Measurements from ENCODE around the gene PAXX. TPM values are rescaled to one million over a fixed set of nuclear protein-coding genes. Genes with fewer than 3 reads are reported as not detected.

PAXX gene
- total and polyA plus RNA-seq, 9 of the 15 experiments (the other 6 are each of a cell fraction or from before 2014, with no cell fraction given) = 1.2 to 175 (median 38.5) TPM

GRCh38 chr9:137008312-137008711 lies 16.1 kb downstream of the PAXX start (continued):
- TF ChIP-seq CHAMP1 (IDR thresholded peaks at IDR 0.05) (no peak), PML (IDR thresholded peaks at IDR 0.05; ENCODE audit: low read length) (no peak)

GRCh38 chr9:137009217-137009616 lies 17.0 kb downstream of the PAXX start:
- H3K9ac ChIP-seq (ENCODE audit: insufficient read depth in 1 of 2, low read depth in 2 of 2, low read length in 2 of 2) = no peak overlapping the region
- ATAC-seq = no peak
- intact Hi-C loops (cut with micrococcal nuclease) (no loop called here), in situ Hi-C loops (cut with MboI) (no loop called here)
- WGBS (ENCODE audit: insufficient coverage, low coverage, missing lambda C conversion rate) = 72% methylated on average over 11 of the region's 18 CpGs
- H3K27me3 ChIP-seq (ENCODE audit: control insufficient read depth in 2 of 2, insufficient read depth in 2 of 2, low read length in 2 of 2) = no peaks in the 10 kb centered on the region
- H3K4me2 ChIP-seq (ENCODE audit: insufficient read depth, low read length) = no peak overlapping the region
- H3K4me1 ChIP-seq (replicated peaks in 1 of 2; ENCODE audit: control insufficient read depth in 2 of 2, insufficient read depth in 2 of 2, low read length in 2 of 2) = peaks cover 0 to 72% of the 10 kb centered on the region in 2 experiments; a peak in 2 of 5 replicates
- no peaks in the 10 kb centered on the region for H3K36me3 ChIP-seq (ENCODE audit: control insufficient read depth, insufficient read depth, low read length)
- no peak overlapping the region for H2AFZ ChIP-seq (ENCODE audit: low read depth, low read length)
- no peak for FAIRE-seq
- 0 out of 2 replicates have a peak, but pooled peaks cover 1% of the 10 kb centered on the region for H3K9me3 ChIP-seq (replicated peaks; ENCODE audit: control insufficient read depth, insufficient read depth, low read depth, low read length)
- BruUV-seq (replicated peaks) = no TSS peak
- CTCF ChIA-PET (ENCODE audit: low intra/inter-chr PET ratio) = no interaction called here
- no peaks in the 10 kb centered on the region for H3K79me2 ChIP-seq (ENCODE audit: control insufficient read depth, insufficient read depth, low read length)
- no peak overlapping the region for H3K27ac ChIP-seq (ENCODE audit: extremely low read depth, low read depth, low read length)
- H3K4me3 ChIP-seq = no peak overlapping the region
- no peak for DNase-seq (ENCODE audit: extremely low read depth in 1 of 4, low spot score in 3 of 4)
- H3K9me1 ChIP-seq (ENCODE audit: control insufficient read depth, insufficient read depth, low read length) = no peaks in the 10 kb centered on the region
- H4K20me1 ChIP-seq (replicated peaks; ENCODE audit: control insufficient read depth, insufficient read depth, low read length) = no peaks in the 10 kb centered on the region
- POLR2A ChIA-PET = no interaction called here
- TF ChIP-seq YY1 (IDR thresholded peaks at IDR 0.05; ENCODE audit: borderline replicate concordance in 1 of 3, control insufficient read depth in 1 of 3, extremely low read depth in 1 of 3, insufficient read depth in 3 of 3, insufficient read length in 1 of 3, insufficient replicate concordance in 2 of 3, low read depth in 1 of 3, low read length in 2 of 3) (no peak), BDP1 (IDR thresholded peaks at IDR 0.05; ENCODE audit: insufficient read depth, insufficient read length) (no peak), ZNF436 (CRISPR knock-in tag; IDR thresholded peaks at IDR 0.05) (no peak), HEY1 (CRISPR knock-in tag; IDR thresholded peaks at IDR 0.05; ENCODE audit: borderline replicate concordance) (no peak), CBX3 (IDR thresholded peaks at IDR 0.05; ENCODE audit: borderline replicate concordance in 1 of 2, low read length in 2 of 2) (no peak), HDAC2 (IDR thresholded peaks at IDR 0.05) (no peak), ZNF232 (CRISPR knock-in tag; IDR thresholded peaks at IDR 0.05) (no peak), TAF1 (IDR thresholded peaks at IDR 0.05; ENCODE audit: control insufficient read depth, extremely low read depth, insufficient read depth, low read length, severe bottlenecking) (no peak), FOXJ3 (CRISPR knock-in tag; IDR thresholded peaks at IDR 0.05) (no peak), CREB5 (CRISPR knock-in tag; IDR thresholded peaks at IDR 0.05) (no peak), TFAP4 (CRISPR knock-in tag; IDR thresholded peaks at IDR 0.05; ENCODE audit: borderline replicate concordance) (no peak), C11orf30 (IDR thresholded peaks at IDR 0.05; ENCODE audit: low read depth) (no peak), PKNOX1 (IDR thresholded peaks at IDR 0.05) (no peak)

Data from K562 (cell line).